Spleen (tissue), 11 donors: ENCODE results near the gene GREB1. TPM values are rescaled to one million over a fixed set of nuclear protein-coding genes. Genes with fewer than 3 reads are reported as not detected.

ENCODE experiments used
- DNase-seq: peaks from one replicate; pipeline ENCODE4 v3.0.0-alpha.2; 2020
- H3K27ac ChIP-seq, 8 donors: fragments of 200-600 bp; sonication (generic) in 7 of 8; 1 replicate in 4 of 8; 2 replicates in 4 of 8; pipeline versions ENCODE4 v1.5.0 to v1.8.0; 2016 to 2021; ENCODE audit warnings: inconsistent platforms in 4 of 8, mild to moderate bottlenecking in 4 of 8, moderate library complexity in 1 of 8
- H3K27me3 ChIP-seq, 7 donors: fragments of 200-600 bp; sonication (generic) in 6 of 7; replicated peaks in 1 of 7; 1 replicate in 4 of 7; 2 replicates in 3 of 7; pipeline versions ENCODE4 v1.5.0 to v1.8.0; 2016 to 2021; ENCODE audit warnings: inconsistent platforms in 3 of 7, mild to moderate bottlenecking in 1 of 7
- H3K36me3 ChIP-seq, 6 donors: fragments of 200-600 bp; sonication (generic) in 5 of 6; 1 replicate in 4 of 6; 2 replicates in 2 of 6; pipeline versions ENCODE4 v1.5.0 to v1.8.0; 2016 to 2021; ENCODE audit warnings: inconsistent platforms in 2 of 6
- H3K4me1 ChIP-seq, 6 donors: fragments of 200-600 bp; sonication (generic) in 5 of 6; 1 replicate in 3 of 6; 2 replicates in 3 of 6; pipeline versions ENCODE4 v1.5.0 to v1.8.0; 2016 to 2021; ENCODE audit warnings: inconsistent platforms in 3 of 6
- H3K4me3 ChIP-seq, 8 donors: fragments of 200-600 bp; sonication (generic) in 7 of 8; 1 replicate in 4 of 8; 2 replicates in 4 of 8; pipeline versions ENCODE4 v1.5.0 to v1.8.0; 2016 to 2021; ENCODE audit warnings: inconsistent platforms in 4 of 8, mild to moderate bottlenecking in 4 of 8, moderate library complexity in 2 of 8
- H3K9me3 ChIP-seq, 8 donors: fragments of 200-600 bp; sonication (generic) in 7 of 8; 1 replicate in 4 of 8; 2 replicates in 4 of 8; pipeline versions ENCODE4 v1.5.0 to v1.8.0; 2016 to 2021; ENCODE audit warnings: inconsistent platforms in 4 of 8
- CTCF ChIP-seq, 11 experiments: fragments of 200-600 bp in 7 of 11; fragments of 450-650 bp in 4 of 11; sonication (generic) in 4 of 11; IDR thresholded peaks in 8 of 11; conservative IDR thresholded peaks in 3 of 11; 1 replicate in 7 of 11; 2 replicates in 4 of 11; pipeline versions ENCODE4 v1.4.0 to v1.8.0; 2016 to 2021; ENCODE audit warnings: antibody characterized with exemption in 11 of 11, inconsistent platforms in 4 of 11, mild to moderate bottlenecking in 1 of 11
- POLR2A ChIP-seq, 3 donors: fragments of 450-650 bp; IDR thresholded peaks; one replicate each; pipeline ENCODE4 v1.5.1; 2017; ENCODE audit warnings: antibody characterized with exemption in 3 of 3, mild to moderate bottlenecking in 1 of 3
- POLR2AphosphoS5 ChIP-seq, 3 donors: sonication (generic); formaldehyde crosslinking; IDR thresholded peaks; one replicate each; pipeline ENCODE4 v1.5.1; 2017; ENCODE audit warnings: antibody characterized with exemption in 3 of 3
- WGBS, 5 donors: extraction: QIAGEN DNeasy Blood & Tissue Kit in 3 of 5; methylation state at CpG; one replicate each; pipeline versions ENCODE4 v1.1.5 to v1.1.7; 2013 to 2018; 5-methylcytosine and 5-hydroxymethylcytosine counted together
- intact Hi-C: fragments of 100-400 bp; cut with DNase I; formaldehyde crosslinking; loops from one replicate; pipeline ENCODE4 v1.15.0; 2023; ENCODE audit warnings: low total_unique reads
- polyA plus RNA-seq, 3 donors: library from polyadenylated mRNA; stranded (reverse); fragments of 200-250 nt; gene quantifications; one replicate each; pipeline ENCODE4 v1.2.1, GENCODE V29; 2013
- total RNA-seq, 7 donors: library from RNA; depleted of rRNA in 3 of 7; stranded (reverse); fragments of >200 nt in 3 of 7; fragmentation: NEBNext Ultra II Directional in 4 of 7; extraction: Animal tissue kit (Norgen Biotek cat#: 25700) in 4 of 7; gene quantifications; one replicate each; pipeline versions ENCODE4 v1.1.0 to v1.2.1, GENCODE V29; 2016 to 2021
- donor health status: healthy with polysubstance abuse.
- donor health status: DM: no; HTN: no; CAD: no; lungs with moderate emphysema.
- donor health status: DM: no; HTN: no; CAD: no.
- donor health status: Bipolar disorder and iron deficiency.
- donor health status: healthy.
- donor health status: DM: no; HTN: no; CAD: no.
- donor health status: DM: yes; HTN: yes; CAD: no.

Gene GREB1
- total and polyA plus RNA-seq, 10 donors = 0.06 to 1.6 (median 0.51) TPM; not detected in 1

GRCh38 chr2:11656252-11656651 lies 122.4 kb downstream of the GREB1 start:
- intact Hi-C loops = no loop called here

GRCh38 chr2:11656671-11657101 lies 122.8 kb downstream of the GREB1 start:
- no peak for TF ChIP-seq CTCF (IDR thresholded peaks at IDR 0.05 in 8 of 11, conservative IDR thresholded peaks at IDR 0.05 in 3 of 11)
- TF ChIP-seq POLR2AphosphoS5 (IDR thresholded peaks at IDR 0.05) = peak in 2 of 3 donors; percentile 67 to 72
- intact Hi-C loops = no loop called here
- WGBS, 5 donors = 67 to 82% (median 76%) methylated on average over 19 to 31 of the region's 31 CpGs
- peaks cover 0 to 35% (median 0%) of the 10 kb centered on the region in 7 donors for H3K27me3 ChIP-seq
- no peaks in the 10 kb centered on the region for H3K36me3 ChIP-seq
- no peaks in the 10 kb centered on the region for H3K9me3 ChIP-seq
- H3K4me3 ChIP-seq = no peak overlapping the region
- H3K27ac ChIP-seq = no peak overlapping the region
- peaks cover 0 to 6% (median 0%) of the 10 kb centered on the region in 6 donors for H3K4me1 ChIP-seq
- peak; percentile 78 for DNase-seq

More at GRCh38 chr2:11656252-11656651, 122.4 kb downstream of the GREB1 start:
- TF ChIP-seq POLR2AphosphoS5 (IDR thresholded peaks at IDR 0.05) (no peak), CTCF (IDR thresholded peaks at IDR 0.05 in 8 of 11, conservative IDR thresholded peaks at IDR 0.05 in 3 of 11) (no peak), POLR2A (IDR thresholded peaks at IDR 0.05) (no peak)
- no peak for DNase-seq
- no peaks in the 10 kb centered on the region for H3K36me3 ChIP-seq
- H3K4me1 ChIP-seq = peaks cover 0 to 6% (median 0%) of the 10 kb centered on the region in 6 donors
- no peak overlapping the region for H3K27ac ChIP-seq
- 68 to 97% (median 88%) methylated on average over 1 of the region's 1 CpG for WGBS, 5 donors
- H3K27me3 ChIP-seq = peaks cover 0 to 31% (median 0%) of the 10 kb centered on the region in 7 donors
- no peaks in the 10 kb centered on the region for H3K9me3 ChIP-seq
- no peak overlapping the region for H3K4me3 ChIP-seq

- no peak overlapping the region for H3K27ac ChIP-seq
- no peaks in the 10 kb centered on the region for H3K36me3 ChIP-seq
- peaks cover 0 to 6% (median 0%) of the 10 kb centered on the region in 6 donors for H3K4me1 ChIP-seq
- TF ChIP-seq POLR2A (IDR thresholded peaks at IDR 0.05) (no peak), CTCF (IDR thresholded peaks at IDR 0.05 in 8 of 11, conservative IDR thresholded peaks at IDR 0.05 in 3 of 11) (no peak), POLR2AphosphoS5 (IDR thresholded peaks at IDR 0.05) (no peak)
- 85 to 89% (median 89%) methylated on average over 11 of the region's 11 CpGs for WGBS, 5 donors
- no peak for DNase-seq
- H3K4me3 ChIP-seq = no peak overlapping the region
- peaks cover 0 to 4% (median 0%) of the 10 kb centered on the region in 8 donors for H3K9me3 ChIP-seq
- peaks cover 0 to 40% (median 0%) of the 10 kb centered on the region in 7 donors for H3K27me3 ChIP-seq
- intact Hi-C loops = no loop called here
Observed at GRCh38 chr2:11657195-11657594, 123.3 kb downstream of the GREB1 start.

- intact Hi-C loops = no loop called here
- Histone ChIP-seq H3K27ac (no peak overlapping the region), H3K36me3 (no peaks in the 10 kb centered on the region), H3K4me1 (peaks cover 0 to 6% (median 0%) of the 10 kb centered on the region in 6 donors), H3K4me3 (no peak overlapping the region), H3K9me3 (peaks cover 0 to 8% (median 1%) of the 10 kb centered on the region in 8 donors), H3K27me3 (peaks cover 0 to 40% (median 0%) of the 10 kb centered on the region in 7 donors)
- 78 to 92% (median 85%) methylated on average over 10 to 11 of the region's 11 CpGs for WGBS, 5 donors
- TF ChIP-seq CTCF (IDR thresholded peaks at IDR 0.05 in 8 of 11, conservative IDR thresholded peaks at IDR 0.05 in 3 of 11) (no peak), POLR2AphosphoS5 (IDR thresholded peaks at IDR 0.05) (no peak), POLR2A (IDR thresholded peaks at IDR 0.05) (no peak)
- DNase-seq = peak; percentile 62
Observed at GRCh38 chr2:11657646-11658045, 123.8 kb downstream of the GREB1 start.
